ENCODE data around the gene NUP188. TPM values are rescaled to one million over a fixed set of nuclear protein-coding genes. Genes with fewer than 3 reads are reported as not detected.
A peak's percentile ranks its signal among the peaks of the same experiment; 100 is the strongest.

NUP188 gene
- total RNA-seq = 128 TPM in 2 replicates
- long read RNA-seq, full-length matches to known transcripts = 2 of 24 reads
- long read RNA-seq, partial matches to known transcripts = 14 of 24 reads
- long read RNA-seq, other reads (novel, unspliced or antisense) = 8 of 24 reads

GRCh38 chr9:128947527-128948301 is at the start of gene NUP188, which contains the start of gene DOLK:
NUP188 (plus strand) TSS chr9:128947699; CDS start chr9:128947720, 21 bp downstream.
DOLK (minus strand) TSS chr9:128947603; CDS start chr9:128947303, 300 bp downstream.
- no peak for TF ChIP-seq CTCF (conservative IDR thresholded peaks at IDR 0.05)
- peak within 1 kb of the TSS; percentile 97 for H3K4me3 Mint-ChIP-seq
- peaks cover 23% of the 10 kb centered on the region for H3K4me1 Mint-ChIP-seq
- no peaks in the 10 kb centered on the region for H3K27me3 Mint-ChIP-seq (ENCODE audit: low read depth)
- H3K9me3 Mint-ChIP-seq = no peaks in the 10 kb centered on the region
- H3K36me3 Mint-ChIP-seq (ENCODE audit: low read depth) = peaks cover 7% of the 10 kb centered on the region
- H3K27ac Mint-ChIP-seq (ENCODE audit: unreplicated experiment) = peak within 1 kb of the TSS; percentile 98
- DNase-seq (ENCODE audit: low read depth, low spot score) = peak; percentile 99

- Mint-ChIP-seq H3K27me3 (ENCODE audit: low read depth) (no peaks in the 10 kb centered on the region), H3K27ac (ENCODE audit: unreplicated experiment) (no peak overlapping the region), H3K4me1 (no peaks in the 10 kb centered on the region), H3K4me3 (no peak overlapping the region), H3K9me3 (no peaks in the 10 kb centered on the region), H3K36me3 (ENCODE audit: low read depth) (peaks cover 4% of the 10 kb centered on the region)
- no peak for TF ChIP-seq CTCF (conservative IDR thresholded peaks at IDR 0.05)
- no peak for DNase-seq (ENCODE audit: low read depth, low spot score)
These were observed 49.1 kb upstream of the NUP188 start for GRCh38 chr9:128898382-128898781.

- Mint-ChIP-seq H3K4me1 (no peaks in the 10 kb centered on the region), H3K36me3 (ENCODE audit: low read depth) (peaks cover 4% of the 10 kb centered on the region), H3K27me3 (ENCODE audit: low read depth) (no peaks in the 10 kb centered on the region), H3K4me3 (no peak overlapping the region), H3K9me3 (no peaks in the 10 kb centered on the region), H3K27ac (ENCODE audit: unreplicated experiment) (no peak overlapping the region)
- TF ChIP-seq CTCF (conservative IDR thresholded peaks at IDR 0.05) = no peak
- no peak for DNase-seq (ENCODE audit: low read depth, low spot score)
These were observed 48.5 kb upstream of the NUP188 start for GRCh38 chr9:128898845-128899565.

- no peaks in the 10 kb centered on the region for H3K4me1 Mint-ChIP-seq
- H3K9me3 Mint-ChIP-seq = no peaks in the 10 kb centered on the region
- no peak for DNase-seq (ENCODE audit: low read depth, low spot score)
- H3K27ac Mint-ChIP-seq (ENCODE audit: unreplicated experiment) = no peak overlapping the region
- no peak for TF ChIP-seq CTCF (conservative IDR thresholded peaks at IDR 0.05)
- H3K27me3 Mint-ChIP-seq (ENCODE audit: low read depth) = no peaks in the 10 kb centered on the region
- H3K4me3 Mint-ChIP-seq = no peak overlapping the region
- peaks cover 4% of the 10 kb centered on the region for H3K36me3 Mint-ChIP-seq (ENCODE audit: low read depth)
These were observed 47.8 kb upstream of the NUP188 start for GRCh38 chr9:128899566-128900322.

- no peaks in the 10 kb centered on the region for H3K4me1 Mint-ChIP-seq
- DNase-seq (ENCODE audit: low read depth, low spot score) = no peak
- H3K27ac Mint-ChIP-seq (ENCODE audit: unreplicated experiment) = no peak overlapping the region
- no peaks in the 10 kb centered on the region for H3K27me3 Mint-ChIP-seq (ENCODE audit: low read depth)
- no peaks in the 10 kb centered on the region for H3K9me3 Mint-ChIP-seq
- H3K4me3 Mint-ChIP-seq = no peak overlapping the region
- no peak for TF ChIP-seq CTCF (conservative IDR thresholded peaks at IDR 0.05)
- no peaks in the 10 kb centered on the region for H3K36me3 Mint-ChIP-seq (ENCODE audit: low read depth)
These were observed 46.1 kb upstream of the NUP188 start for GRCh38 chr9:128901379-128901778.

Data from neural crest cell (in vitro differentiated cells).